HEK293T (cell line): ENCODE results near the gene PRTFDC1.
"Not testable (repeated sequence)": the region's sequence is repeated elsewhere in the genome, so short reads cannot be mapped to it uniquely, and the experiment has no call there.

ENCODE experiments used
- CTCF ChIA-PET: fragments of 350-600 bp; formaldehyde crosslinking; extraction: SDS; loops from one replicate; lab custom pipeline; 2021; ENCODE audit warnings: antibody characterized with exemption, inconsistent platforms; lab: Yijun Ruan, JAX
- POLR2A ChIA-PET: fragments of 350-600 bp; formaldehyde crosslinking; extraction: SDS; loops from one replicate; lab custom pipeline; 2020; ENCODE audit warnings: antibody characterized with exemption, inconsistent platforms; lab: Yijun Ruan, JAX
- DNase-seq: peaks from one replicate; pipeline ENCODE4 v3.0.0; 2012; ENCODE audit warnings: mixed read lengths; ENCODE audit errors: extremely low spot score
- ARNT ChIP-seq: fragments of 450-650 bp; IDR thresholded peaks from 2 replicates; pipeline ENCODE4 v1.6.1; 2017; ENCODE audit warnings: mild to moderate bottlenecking
- BHLHE40 ChIP-seq: fragments of 450-650 bp; IDR thresholded peaks from 2 replicates; pipeline ENCODE4 v1.6.1; 2016; ENCODE audit warnings: mild to moderate bottlenecking, moderate library complexity, borderline replicate concordance
- CTBP1 ChIP-seq: fragments of 450-650 bp; IDR thresholded peaks from 2 replicates; pipeline ENCODE4 v1.6.1; 2016; ENCODE audit warnings: borderline replicate concordance
- ELF4 ChIP-seq: fragments of 450-650 bp; IDR thresholded peaks from 2 replicates; pipeline ENCODE4 v1.6.1; 2017; ENCODE audit warnings: antibody characterized with exemption
- FOXA1 ChIP-seq: fragments of 450-650 bp; IDR thresholded peaks from 2 replicates; pipeline ENCODE4 v1.6.1; 2016; ENCODE audit warnings: mild to moderate bottlenecking
- FOXK2 ChIP-seq: fragments of 450-650 bp; IDR thresholded peaks from 2 replicates; pipeline ENCODE4 v1.6.1; 2016; ENCODE audit warnings: mild to moderate bottlenecking
- FOXM1 ChIP-seq: fragments of 450-650 bp; IDR thresholded peaks from 2 replicates; pipeline ENCODE4 v1.6.1; 2017; ENCODE audit warnings: mild to moderate bottlenecking, borderline replicate concordance
- HDGF ChIP-seq: fragments of 450-650 bp; IDR thresholded peaks from 2 replicates; pipeline ENCODE4 v1.6.1; 2017; ENCODE audit warnings: antibody characterized with exemption, borderline replicate concordance
- L3MBTL2 ChIP-seq: fragments of 450-650 bp; conservative IDR thresholded peaks from 2 replicates; pipeline ENCODE4 v1.6.1; 2016; ENCODE audit warnings: mild to moderate bottlenecking
- LEF1 ChIP-seq: fragments of 450-650 bp; IDR thresholded peaks from 2 replicates; pipeline ENCODE4 v1.6.1; 2017; ENCODE audit warnings: mild to moderate bottlenecking, borderline replicate concordance
- NFRKB ChIP-seq: fragments of 450-650 bp; IDR thresholded peaks from 2 replicates; pipeline ENCODE4 v1.6.1; 2016; ENCODE audit warnings: mild to moderate bottlenecking, moderate library complexity
- SP1 ChIP-seq: fragments of 450-650 bp; IDR thresholded peaks from 2 replicates; pipeline ENCODE4 v1.6.1; 2017
- SUZ12 ChIP-seq: fragments of 450-650 bp; IDR thresholded peaks from 2 replicates; pipeline ENCODE4 v1.6.1; 2016; ENCODE audit warnings: mild to moderate bottlenecking
- TARDBP ChIP-seq: fragments of 450-650 bp; IDR thresholded peaks from 2 replicates; pipeline ENCODE4 v1.6.1; 2016
- ZNF384 ChIP-seq: fragments of 450-650 bp; IDR thresholded peaks from 2 replicates; pipeline ENCODE4 v1.6.1; 2016
- TF ChIP-seq, protein P1 (sequence below): fragments of 450-650 bp; IDR thresholded peaks from 2 replicates; pipeline ENCODE4 v1.6.1; 2016

PRTFDC1 gene

DNA sequence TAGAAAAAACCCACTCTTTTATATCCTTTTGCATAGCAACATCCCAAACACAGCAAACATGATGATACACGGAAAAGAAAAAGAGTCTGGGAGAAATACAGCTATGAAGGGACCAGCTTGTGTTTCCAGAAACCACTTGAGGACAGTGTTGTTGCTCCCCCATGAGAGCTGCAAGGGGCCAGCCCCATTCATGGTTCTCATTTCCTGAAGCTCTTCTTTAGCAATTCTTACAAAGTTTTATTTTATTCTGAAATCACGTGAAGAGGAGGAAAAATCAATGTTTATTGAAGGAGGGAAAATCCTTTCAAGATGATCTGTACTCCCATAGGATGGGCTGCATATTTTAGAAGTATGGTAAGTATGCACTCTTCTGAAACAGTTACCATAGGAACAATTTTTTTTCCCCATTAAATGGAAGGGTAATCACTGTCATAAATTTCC is 17.5 kb upstream of the PRTFDC1 start:
- CTCF ChIA-PET = no interaction called here
- POLR2A ChIA-PET = interaction anchor here (1.4 kb wide), 1 partner anchor 18 kb away, joined by 3 read pairs; no protein-coding TSS in a partner anchor
- no peak for DNase-seq
- TF ChIP-seq L3MBTL2 (no peak), BHLHE40 (no peak), ARNT (no peak), NFRKB (no peak), SP1 (no peak), ZNF384 (no peak), HDGF (no peak), FOXA1 (no peak), FOXM1 (no peak), TARDBP (no peak), SUZ12 (no peak), FOXK2 (no peak), ELF4 (no peak)
- TF ChIP-seq, protein P1, sequence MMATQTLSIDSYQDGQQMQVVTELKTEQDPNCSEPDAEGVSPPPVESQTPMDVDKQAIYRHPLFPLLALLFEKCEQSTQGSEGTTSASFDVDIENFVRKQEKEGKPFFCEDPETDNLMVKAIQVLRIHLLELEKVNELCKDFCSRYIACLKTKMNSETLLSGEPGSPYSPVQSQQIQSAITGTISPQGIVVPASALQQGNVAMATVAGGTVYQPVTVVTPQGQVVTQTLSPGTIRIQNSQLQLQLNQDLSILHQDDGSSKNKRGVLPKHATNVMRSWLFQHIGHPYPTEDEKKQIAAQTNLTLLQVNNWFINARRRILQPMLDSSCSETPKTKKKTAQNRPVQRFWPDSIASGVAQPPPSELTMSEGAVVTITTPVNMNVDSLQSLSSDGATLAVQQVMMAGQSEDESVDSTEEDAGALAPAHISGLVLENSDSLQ = no peak

DNA sequence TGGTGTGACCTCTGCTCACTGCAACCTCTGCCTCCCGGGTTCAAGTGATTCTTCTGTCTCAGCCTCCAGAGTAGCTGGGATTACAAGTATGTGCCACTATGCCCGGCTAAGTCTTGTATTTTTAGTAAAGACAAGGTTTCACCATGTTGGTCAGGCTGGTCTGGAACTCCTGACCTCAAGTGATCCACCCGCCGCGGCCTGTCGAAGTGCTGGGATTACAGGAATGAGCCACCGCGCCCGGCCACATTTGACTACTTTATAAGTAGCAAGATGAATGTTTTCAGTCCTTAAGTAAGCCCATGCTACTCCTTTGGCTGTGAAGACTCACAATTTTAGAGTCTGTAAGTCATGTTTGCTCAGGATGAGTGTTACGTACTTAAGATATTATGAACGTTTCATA is 16.5 kb upstream of the PRTFDC1 start:
- CTCF ChIA-PET, POLR2A ChIA-PET: not testable (repeated sequence)

DNA sequence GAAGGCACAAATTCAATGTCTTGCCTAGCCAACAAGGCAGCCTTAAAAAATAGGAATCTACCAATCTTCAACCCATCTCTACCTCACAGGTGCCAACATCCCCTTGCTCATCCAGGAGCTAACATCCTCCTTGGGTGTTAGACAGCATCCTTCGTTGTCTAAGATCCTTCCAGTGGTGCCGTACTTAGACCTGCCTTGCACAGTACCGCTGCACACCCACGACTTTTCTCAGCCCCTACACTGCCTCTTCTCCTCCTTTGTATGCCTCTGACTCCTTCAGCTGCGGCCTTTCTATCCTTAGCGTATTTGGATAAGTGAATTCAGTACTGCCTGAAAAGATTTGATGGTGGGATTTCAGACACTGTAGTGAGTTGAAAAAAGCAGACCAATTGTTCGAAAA is 15.9 kb upstream of the PRTFDC1 start:
- no peak for TF ChIP-seq FOXM1
- no peak for TF ChIP-seq L3MBTL2
- TF ChIP-seq, protein P1 = no peak
- TF ChIP-seq HDGF = no peak
- TF ChIP-seq SP1 = no peak
- ChIA-PET POLR2A (no interaction called here), CTCF (interaction anchor here (0.7 kb wide), 1 partner anchor 241 kb away, joined by 4 read pairs; no protein-coding TSS in a partner anchor)
- no peak for DNase-seq

More for the DNA sequence above, 16.5 kb upstream of the PRTFDC1 start:
- not testable (repeated sequence) for DNase-seq

DNA sequence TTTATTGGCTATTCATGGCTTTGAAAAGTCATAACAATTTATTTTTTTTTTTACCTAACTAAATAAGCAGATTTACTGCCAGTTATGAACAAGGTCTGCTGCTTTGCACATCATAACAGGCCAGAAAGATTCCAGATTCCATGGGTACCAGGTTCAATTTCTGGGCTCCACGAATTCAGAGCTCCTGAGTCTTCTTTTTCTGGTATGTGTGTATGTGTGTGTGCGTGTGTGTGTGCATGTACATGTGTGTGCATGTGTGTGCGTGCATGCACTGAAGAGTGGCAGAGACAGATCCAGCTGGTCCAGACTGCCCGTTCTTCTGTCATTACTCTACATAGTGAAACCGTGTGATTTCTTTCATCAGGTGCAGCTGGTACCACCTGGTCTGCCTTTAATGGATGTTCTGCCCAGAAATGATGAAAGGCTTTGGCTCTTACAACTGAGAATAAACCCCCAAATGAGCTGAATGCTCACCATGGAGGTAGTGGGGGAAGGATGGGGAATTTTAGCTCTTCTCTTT is 14.6 kb upstream of the PRTFDC1 start:
- CTCF ChIA-PET = no interaction called here
- no peak for DNase-seq
- TF ChIP-seq NFRKB = no peak
- TF ChIP-seq FOXM1 = no peak
- TF ChIP-seq TARDBP = no peak
- no peak for TF ChIP-seq ELF4
- no peak for TF ChIP-seq ZNF384
- no peak for TF ChIP-seq FOXK2
- no peak for TF ChIP-seq SP1
- TF ChIP-seq SUZ12 = no peak
- TF ChIP-seq ARNT = no peak
- no peak for TF ChIP-seq BHLHE40
- POLR2A ChIA-PET = no interaction called here

DNA sequence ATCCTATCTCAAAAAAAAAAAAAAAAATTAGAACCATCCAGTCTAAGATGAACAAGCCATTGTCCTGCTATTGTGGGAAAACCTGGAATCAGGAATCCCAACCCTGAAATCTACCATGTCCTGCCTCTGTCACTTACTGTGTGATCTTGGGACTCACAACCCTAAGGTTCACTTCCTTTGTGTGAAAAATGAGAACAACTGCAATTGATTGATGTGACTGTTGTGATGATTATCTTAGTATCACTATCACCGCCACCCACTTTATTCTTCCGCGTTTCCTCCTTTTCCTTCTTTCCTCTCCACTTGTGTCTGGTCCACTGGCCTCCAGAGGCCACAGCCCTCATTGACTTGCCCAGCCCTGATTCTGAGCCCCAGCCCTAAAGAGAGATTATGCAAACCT is 12.6 kb upstream of the PRTFDC1 start:
- no peak for DNase-seq
- CTCF ChIA-PET = no interaction called here
- POLR2A ChIA-PET = no interaction called here
- TF ChIP-seq, protein P1 = no peak
- TF ChIP-seq LEF1 = no peak
- no peak for TF ChIP-seq FOXK2

DNA sequence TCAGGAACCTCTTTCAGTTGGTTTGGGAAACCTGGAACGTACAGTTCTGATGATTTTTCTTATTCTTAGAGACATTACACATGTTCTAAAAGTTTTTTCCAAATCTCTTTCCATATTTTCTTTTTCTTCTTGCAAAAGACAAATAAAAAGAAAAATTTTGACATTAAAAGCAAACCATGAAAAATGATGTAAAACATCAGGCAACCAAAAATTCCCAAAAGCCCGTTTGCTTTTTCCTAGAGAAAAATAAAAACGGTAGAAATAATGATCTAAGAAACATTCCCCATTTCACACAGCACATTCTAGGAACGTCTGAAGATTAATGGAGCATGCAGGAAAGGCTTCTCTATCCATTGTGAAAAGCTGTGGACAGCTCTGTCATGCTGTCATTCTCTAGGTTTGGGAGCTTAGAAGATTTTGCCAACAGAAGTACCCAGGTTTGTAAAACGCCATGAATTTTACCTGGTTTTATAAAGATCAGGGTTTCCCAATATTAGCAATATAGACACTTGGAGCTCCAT is 11.2 kb upstream of the PRTFDC1 start:
- CTCF ChIA-PET = interaction anchor here (0.9 kb wide), 1 partner anchor 413 kb away, joined by 5 read pairs; no protein-coding TSS in a partner anchor
- TF ChIP-seq ELF4 (no peak), ZNF384 (no peak), SP1 (no peak), CTBP1 (no peak), FOXM1 (no peak), HDGF (no peak), FOXA1 (no peak), L3MBTL2 (no peak), FOXK2 (no peak), NFRKB (no peak), SUZ12 (no peak), LEF1 (no peak), ARNT (no peak), TARDBP (no peak), BHLHE40 (no peak)
- TF ChIP-seq, protein P1 = no peak
- POLR2A ChIA-PET = interaction anchor here (1.0 kb wide), 1 partner anchor 15 kb away, joined by 3 read pairs; no protein-coding TSS in a partner anchor
- no peak for DNase-seq
